SK-N-SH treated with all-trans-retinoic acid at 6 μM for 48 hours (cell line): ENCODE data around the gene CCDC68.

Experiments used
- ARNTL ChIP-seq: fragments of 450-650 bp; formaldehyde crosslinking; IDR thresholded peaks from 2 replicates; pipeline ENCODE4 v1.5.0; 2020; ENCODE audit warnings: low read depth, mild to moderate bottlenecking, moderate library complexity, borderline replicate concordance
- CSDC2 ChIP-seq: fragments of 250-450 bp; sonication (Bioruptor Pico); IDR thresholded peaks from 2 replicates; pipeline ENCODE4 v1.5.0; 2020; ENCODE audit warnings: mild to moderate bottlenecking, moderate library complexity
- PATZ1 ChIP-seq: fragments of 250-450 bp; sonication (Bioruptor Pico); IDR thresholded peaks from 2 replicates; pipeline ENCODE4 v1.8.0; 2020; ENCODE audit warnings: mild to moderate bottlenecking, moderate library complexity, borderline replicate concordance
- PPARA ChIP-seq: fragments of 250-450 bp; sonication (Bioruptor Pico); IDR thresholded peaks from 2 replicates; pipeline ENCODE4 v1.5.0; 2020; ENCODE audit warnings: mild to moderate bottlenecking, borderline replicate concordance
- SNAI2 ChIP-seq: fragments of 250-450 bp; sonication (Bioruptor Pico); IDR thresholded peaks from 2 replicates; pipeline ENCODE4 v1.5.0; 2020; ENCODE audit warnings: mild to moderate bottlenecking, moderate library complexity
- TOX ChIP-seq: fragments of 250-450 bp; sonication (Bioruptor Pico); IDR thresholded peaks from 2 replicates; pipeline ENCODE4 v1.8.0; 2021; ENCODE audit warnings: mild to moderate bottlenecking, moderate library complexity, borderline replicate concordance
- ZFP3 ChIP-seq: fragments of 250-450 bp; sonication (Bioruptor Pico); IDR thresholded peaks from 2 replicates; pipeline ENCODE4 v1.5.0; 2020; ENCODE audit warnings: mild to moderate bottlenecking, moderate library complexity
- ZNF70 ChIP-seq: fragments of 450-650 bp; formaldehyde crosslinking; IDR thresholded peaks from 2 replicates; pipeline ENCODE4 v1.5.0; 2020; ENCODE audit warnings: mild to moderate bottlenecking, moderate library complexity
- TF ChIP-seq, protein P1 (sequence below): fragments of 250-450 bp; sonication (Bioruptor Pico); IDR thresholded peaks from 2 replicates; pipeline ENCODE4 v1.5.1; 2021; ENCODE audit warnings: mild to moderate bottlenecking, moderate library complexity

DNA sequence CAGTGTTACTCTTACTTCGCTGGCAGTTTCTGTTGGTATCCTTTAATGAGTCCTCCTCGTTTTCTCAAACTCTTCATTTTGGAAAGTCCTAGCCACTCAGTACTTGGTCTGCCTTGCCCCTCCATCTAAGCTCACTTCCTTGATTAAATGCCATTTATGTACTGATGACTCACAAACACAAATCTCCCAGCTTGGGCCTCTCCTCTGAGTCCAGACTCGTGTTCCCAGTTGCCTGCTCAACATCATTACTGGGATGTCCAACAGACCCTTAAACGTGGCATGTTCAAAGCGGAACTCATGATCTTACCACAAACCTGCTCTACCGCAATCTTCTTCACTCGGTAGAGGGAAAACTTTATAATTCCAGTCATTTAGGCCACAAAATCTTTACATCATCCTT lies 13.8 kb upstream of the CCDC68 start:
- no peak for TF ChIP-seq ZFP3
- no peak for TF ChIP-seq TOX (CRISPR knock-in tag)
- TF ChIP-seq, protein P1, sequence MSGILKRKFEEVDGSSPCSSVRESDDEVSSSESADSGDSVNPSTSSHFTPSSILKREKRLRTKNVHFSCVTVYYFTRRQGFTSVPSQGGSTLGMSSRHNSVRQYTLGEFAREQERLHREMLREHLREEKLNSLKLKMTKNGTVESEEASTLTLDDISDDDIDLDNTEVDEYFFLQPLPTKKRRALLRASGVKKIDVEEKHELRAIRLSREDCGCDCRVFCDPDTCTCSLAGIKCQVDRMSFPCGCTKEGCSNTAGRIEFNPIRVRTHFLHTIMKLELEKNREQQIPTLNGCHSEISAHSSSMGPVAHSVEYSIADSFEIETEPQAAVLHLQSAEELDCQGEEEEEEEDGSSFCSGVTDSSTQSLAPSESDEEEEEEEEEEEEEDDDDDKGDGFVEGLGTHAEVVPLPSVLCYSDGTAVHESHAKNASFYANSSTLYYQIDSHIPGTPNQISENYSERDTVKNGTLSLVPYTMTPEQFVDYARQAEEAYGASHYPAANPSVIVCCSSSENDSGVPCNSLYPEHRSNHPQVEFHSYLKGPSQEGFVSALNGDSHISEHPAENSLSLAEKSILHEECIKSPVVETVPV: no peak
- TF ChIP-seq ARNTL (CRISPR knock-in tag): no peak
- TF ChIP-seq PPARA: no peak
- no peak for TF ChIP-seq PATZ1 (CRISPR knock-in tag)
- TF ChIP-seq CSDC2 (CRISPR knock-in tag): no peak
- TF ChIP-seq ZNF70: no peak
- no peak for TF ChIP-seq SNAI2 (CRISPR knock-in tag)
